Liver (tissue), 9 donors: Measurements from ENCODE around the gene ASTN1. TPM values are rescaled to one million over a fixed set of nuclear protein-coding genes. Genes with fewer than 3 reads are reported as not detected.

ENCODE experiments used
- DNase-seq: peaks from one replicate; pipeline ENCODE4 v3.0.0-alpha.2; 2017; ENCODE audit warnings: low spot score
- H3K27ac ChIP-seq, 2 donors: one replicate each; pipeline ENCODE4 v1.7.0; 2013; ENCODE audit warnings: inconsistent platforms in 2 of 2, low read length in 2 of 2, control low read depth in 1 of 2, low read depth in 1 of 2, mild to moderate bottlenecking in 1 of 2
- H3K27me3 ChIP-seq, 4 donors: one replicate each; pipeline versions ENCODE4 v1.6.1 to v1.7.0; 2013; ENCODE audit warnings: low read length in 3 of 4, inconsistent platforms in 1 of 4, mild to moderate bottlenecking in 1 of 4, moderate library complexity in 1 of 4; ENCODE audit not compliant: control insufficient read depth in 4 of 4, insufficient read depth in 4 of 4
- H3K36me3 ChIP-seq, 4 donors: one replicate each; pipeline versions ENCODE4 v1.6.1 to v1.7.0; 2013; ENCODE audit warnings: low read length in 3 of 4, mild to moderate bottlenecking in 3 of 4, low read depth in 1 of 4, moderate library complexity in 1 of 4; ENCODE audit not compliant: control insufficient read depth in 4 of 4, insufficient read depth in 3 of 4
- H3K4me1 ChIP-seq, 4 donors: one replicate each; pipeline versions ENCODE4 v1.6.1 to v1.7.0; 2013; ENCODE audit warnings: low read length in 3 of 4, mild to moderate bottlenecking in 3 of 4, moderate library complexity in 1 of 4; ENCODE audit not compliant: control insufficient read depth in 4 of 4, insufficient read depth in 4 of 4
- H3K4me3 ChIP-seq, 3 donors: one replicate each; pipeline versions ENCODE4 v1.6.1 to v1.7.0; 2013; ENCODE audit warnings: low read length in 3 of 3, control low read depth in 1 of 3, low read depth in 1 of 3, mild to moderate bottlenecking in 1 of 3
- H3K9ac ChIP-seq, 2 donors: one replicate each; pipeline ENCODE4 v1.7.0; 2013; ENCODE audit warnings: low read length in 2 of 2, mild to moderate bottlenecking in 2 of 2, moderate library complexity in 2 of 2, control low read depth in 1 of 2, low read depth in 1 of 2
- H3K9me3 ChIP-seq, 4 donors: one replicate each; pipeline versions ENCODE4 v1.6.1 to v1.7.0; 2013; ENCODE audit warnings: low read length in 3 of 4; ENCODE audit not compliant: control insufficient read depth in 4 of 4
- CTCF ChIP-seq: fragments of 150-350 bp; IDR thresholded peaks from 2 replicates; pipeline ENCODE4 v1.5.1; 2017; ENCODE audit warnings: improper control_type of control experiment, low read depth, low read length; ENCODE audit not compliant: missing input control
- EGR1 ChIP-seq, 2 donors: IDR thresholded peaks; 2 replicates each; pipeline ENCODE4 v1.6.1; 2016 to 2018; ENCODE audit warnings: antibody characterized with exemption in 2 of 2, low read depth in 2 of 2
- FOXA1 ChIP-seq: IDR thresholded peaks from 2 replicates; pipeline ENCODE4 v1.6.1; 2016; ENCODE audit warnings: antibody characterized with exemption
- FOXA2 ChIP-seq: IDR thresholded peaks from 2 replicates; pipeline ENCODE4 v1.6.1; 2016; ENCODE audit warnings: antibody characterized with exemption
- GABPA ChIP-seq, 2 donors: IDR thresholded peaks in 1 of 2; conservative IDR thresholded peaks in 1 of 2; 2 replicates each; pipeline ENCODE4 v1.6.1; 2016; ENCODE audit warnings: antibody characterized with exemption in 2 of 2, mild to moderate bottlenecking in 1 of 2, moderate library complexity in 1 of 2
- HNF4A ChIP-seq, 2 donors: conservative IDR thresholded peaks; 2 replicates each; pipeline ENCODE4 v1.6.1; 2016; ENCODE audit warnings: antibody characterized with exemption in 2 of 2, mild to moderate bottlenecking in 2 of 2
- HNF4G ChIP-seq: IDR thresholded peaks from 2 replicates; pipeline ENCODE4 v1.6.1; 2016; ENCODE audit warnings: antibody characterized with exemption
- JUND ChIP-seq, 2 donors: IDR thresholded peaks; 2 replicates each; pipeline ENCODE4 v1.6.1; 2016; ENCODE audit warnings: antibody characterized with exemption in 2 of 2
- MAX ChIP-seq: IDR thresholded peaks from 2 replicates; pipeline ENCODE4 v1.6.1; 2016; ENCODE audit warnings: antibody characterized with exemption
- NR2F2 ChIP-seq: IDR thresholded peaks from 2 replicates; pipeline ENCODE4 v1.6.1; 2016; ENCODE audit warnings: antibody characterized with exemption
- RAD21 ChIP-seq, 2 donors: IDR thresholded peaks; 2 replicates each; pipeline ENCODE4 v1.6.1; 2016; ENCODE audit warnings: antibody characterized with exemption in 2 of 2, mild to moderate bottlenecking in 2 of 2
- REST ChIP-seq: IDR thresholded peaks from 2 replicates; pipeline ENCODE4 v1.6.1; 2016; ENCODE audit warnings: antibody characterized with exemption, mild to moderate bottlenecking
- RXRA ChIP-seq, 2 donors: IDR thresholded peaks; 2 replicates each; pipeline ENCODE4 v1.6.1; 2017 to 2018; ENCODE audit warnings: antibody characterized with exemption in 2 of 2, mild to moderate bottlenecking in 1 of 2
- SP1 ChIP-seq: IDR thresholded peaks from 2 replicates; pipeline ENCODE4 v1.6.1; 2018; ENCODE audit warnings: antibody characterized with exemption, mild to moderate bottlenecking
- TAF1 ChIP-seq: conservative IDR thresholded peaks from 2 replicates; pipeline ENCODE4 v1.6.1; 2016; ENCODE audit warnings: antibody characterized with exemption, mild to moderate bottlenecking
- YY1 ChIP-seq: IDR thresholded peaks from 2 replicates; pipeline ENCODE4 v1.6.1; 2016; ENCODE audit warnings: antibody characterized with exemption, mild to moderate bottlenecking
- ZBTB33 ChIP-seq: IDR thresholded peaks from 2 replicates; pipeline ENCODE4 v1.6.1; 2016; ENCODE audit warnings: antibody characterized with exemption
- WGBS: extraction: QIAGEN DNeasy Blood & Tissue Kit; methylation state at CpG from one replicate; pipeline ENCODE4 v1.1.7; 2013; 5-methylcytosine and 5-hydroxymethylcytosine counted together
- polyA plus RNA-seq, 2 donors: library from polyadenylated mRNA; stranded (reverse) in 1 of 2; unstranded in 1 of 2; fragments of 200-250 nt in 1 of 2; fragments of >200 nt in 1 of 2; fragmentation: Nextera tagmentation in 1 of 2; extraction: Ambion mirVana in 1 of 2; gene quantifications; one replicate each; pipeline versions ENCODE4 v1.2.1 to v1.2.3, GENCODE V29; 2013 to 2015
- total RNA-seq, 2 donors: library from RNA; depleted of rRNA; stranded (reverse); fragments of >200 nt; gene quantifications; one replicate each; pipeline ENCODE4 v1.2.3, GENCODE V29; 2014
- TF ChIP-seq, protein P1 (sequence below): IDR thresholded peaks from 2 replicates; pipeline ENCODE4 v1.6.1; 2016; ENCODE audit warnings: antibody characterized with exemption
- donor health status: healthy.
- donor health status: healthy.
- donor health status: healthy.
- donor health status: healthy.
- donor health status: healthy.

Gene ASTN1
- under 1 TPM; 0.25 to 0.28 TPM for total RNA-seq
- under 1 TPM; 0.10 TPM for polyA plus RNA-seq

DNA sequence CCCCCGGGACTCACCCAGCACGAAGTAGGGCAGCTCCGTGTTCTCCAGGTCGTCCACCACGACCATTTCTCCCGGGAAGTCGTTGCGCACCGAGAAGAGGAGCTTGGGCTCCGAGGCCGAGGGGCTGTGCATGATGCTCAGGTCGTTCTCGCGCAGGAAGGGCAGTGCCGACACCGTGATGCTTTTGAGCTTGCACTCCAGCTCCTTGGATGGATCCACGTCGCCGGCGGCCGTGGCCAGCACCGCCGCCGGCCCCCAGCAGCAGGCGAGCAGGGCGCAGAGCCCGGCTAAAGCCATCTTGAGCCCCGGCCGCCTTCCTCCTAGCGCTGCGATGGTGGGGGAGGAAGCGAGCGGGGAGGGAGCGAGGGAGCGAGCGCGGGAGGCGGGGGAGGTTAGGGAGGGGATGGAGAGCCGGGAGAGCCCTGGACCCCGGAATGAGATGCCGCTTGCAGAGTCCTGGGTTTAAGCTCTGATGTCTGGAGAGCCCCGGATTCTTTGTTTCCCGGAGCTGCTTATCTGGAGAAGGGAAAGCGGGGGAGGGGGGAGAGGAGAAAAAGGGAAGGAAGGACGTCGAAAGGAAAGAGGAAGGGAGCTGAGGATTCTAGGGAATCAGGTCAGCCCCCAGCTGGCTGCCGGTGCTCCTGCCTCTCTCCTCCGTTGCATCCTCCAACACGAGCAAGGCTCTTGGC, at the start of gene ASTN1:
ASTN1 (minus strand) TSS at position 333 of the 689 bp plus-strand sequence; CDS start at position 297, 36 bp downstream.
- 3% methylated on average over 49 of the region's 49 CpGs for WGBS
- no peak for DNase-seq

More for the DNA sequence above, at the start of gene ASTN1:
- no peak for TF ChIP-seq JUND (IDR thresholded peaks at IDR 0.05)
- TF ChIP-seq NR2F2: no peak
- TF ChIP-seq EGR1 (IDR thresholded peaks at IDR 0.05; ENCODE audit: low read depth in 2 of 2): no peak
- TF ChIP-seq FOXA1: no peak
- no peak for TF ChIP-seq GABPA (IDR thresholded peaks at IDR 0.05 in 1 of 2, conservative IDR thresholded peaks at IDR 0.05 in 1 of 2)
- no peak for TF ChIP-seq FOXA2
- TF ChIP-seq HNF4G: no peak
- no peak for TF ChIP-seq REST
- no peak for TF ChIP-seq HNF4A (conservative IDR thresholded peaks at IDR 0.05)
- TF ChIP-seq ZBTB33: no peak
- TF ChIP-seq, protein P1, sequence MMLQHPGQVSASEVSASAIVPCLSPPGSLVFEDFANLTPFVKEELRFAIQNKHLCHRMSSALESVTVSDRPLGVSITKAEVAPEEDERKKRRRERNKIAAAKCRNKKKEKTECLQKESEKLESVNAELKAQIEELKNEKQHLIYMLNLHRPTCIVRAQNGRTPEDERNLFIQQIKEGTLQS: no peak
- no peak for TF ChIP-seq MAX
- no peak for TF ChIP-seq TAF1
- no peak for TF ChIP-seq YY1
- no peak for TF ChIP-seq CTCF
- no peak for TF ChIP-seq RXRA (IDR thresholded peaks at IDR 0.05)
- TF ChIP-seq RAD21 (IDR thresholded peaks at IDR 0.05): no peak
- TF ChIP-seq SP1: no peak
- peak within 1 kb of the TSS in 1 of 3 donors; percentile 17 for H3K4me3 ChIP-seq
- no peak within 1 kb of the TSS for H3K27ac ChIP-seq
- H3K9ac ChIP-seq: no peak within 1 kb of the TSS
- H3K36me3 ChIP-seq: no peaks in the 10 kb centered on the region
- H3K9me3 ChIP-seq: no peaks in the 10 kb centered on the region
- H3K4me1 ChIP-seq: no peaks in the 10 kb centered on the region
- H3K27me3 ChIP-seq: peaks cover 0 to 5% (median 0%) of the 10 kb centered on the region in 4 donors
